Endothelial cell of umbilical vein (primary cell): ENCODE data around the gene SERGEF.

Source experiments
- CTCF ChIP-seq, 2 donors: IDR thresholded peaks; 1 replicate in 1 of 2; 2 replicates in 1 of 2; pipeline ENCODE4 v1.5.1; 2011; ENCODE audit warnings: low read length in 2 of 2, mild to moderate bottlenecking in 2 of 2, moderate library complexity in 2 of 2, control low read depth in 1 of 2, inconsistent platforms in 1 of 2, low read depth in 1 of 2; ENCODE audit not compliant: insufficient read depth in 1 of 2; ENCODE audit errors: extremely low read depth in 1 of 2
- EZH2 ChIP-seq: IDR thresholded peaks from 2 replicates; pipeline ENCODE4 v1.6.1; 2012; ENCODE audit warnings: borderline replicate concordance, low read depth, mild to moderate bottlenecking, moderate library complexity, low read length, inconsistent platforms; ENCODE audit not compliant: severe bottlenecking
- POLR2A ChIP-seq: IDR thresholded peaks from 2 replicates; pipeline ENCODE4 v1.6.1; 2012; ENCODE audit warnings: low read depth, mild to moderate bottlenecking, control low read depth, low read length
- POLR2AphosphoS5 ChIP-seq: IDR thresholded peaks from 2 replicates; pipeline ENCODE4 v1.6.1; 2012; ENCODE audit warnings: low read depth, mild to moderate bottlenecking, control low read depth, low read length, moderate library complexity; ENCODE audit not compliant: insufficient read depth

GRCh38 chr11:17746096-17746495 is 266.8 kb downstream of the SERGEF start:
- TF ChIP-seq CTCF (IDR thresholded peaks at IDR 0.05; ENCODE audit: extremely low read depth in 1 of 2, insufficient read depth in 1 of 2, low read depth in 1 of 2, low read length in 2 of 2): no peak
- TF ChIP-seq POLR2AphosphoS5: no peak
- TF ChIP-seq POLR2A: no peak
- TF ChIP-seq EZH2: no peak
